Neural progenitor cell (in vitro differentiated cells): ENCODE results near the gene FNDC4.

Experiments
- CTCF ChIP-seq: fragments of 200-600 bp; sonication (generic); IDR thresholded peaks from 2 replicates; pipeline ENCODE4 v1.5.1; 2017; ENCODE audit warnings: antibody characterized with exemption, mild to moderate bottlenecking
- EZH2 ChIP-seq: fragments of 200-600 bp; sonication (generic); IDR thresholded peaks from 2 replicates; pipeline ENCODE4 v1.6.1; 2017; ENCODE audit warnings: antibody characterized with exemption, mild to moderate bottlenecking, moderate library complexity
- EZH2phosphoT487 ChIP-seq: fragments of 200-600 bp; sonication (generic); IDR thresholded peaks from 2 replicates; pipeline ENCODE4 v1.6.1; 2017; ENCODE audit warnings: antibody characterized with exemption

DNA sequence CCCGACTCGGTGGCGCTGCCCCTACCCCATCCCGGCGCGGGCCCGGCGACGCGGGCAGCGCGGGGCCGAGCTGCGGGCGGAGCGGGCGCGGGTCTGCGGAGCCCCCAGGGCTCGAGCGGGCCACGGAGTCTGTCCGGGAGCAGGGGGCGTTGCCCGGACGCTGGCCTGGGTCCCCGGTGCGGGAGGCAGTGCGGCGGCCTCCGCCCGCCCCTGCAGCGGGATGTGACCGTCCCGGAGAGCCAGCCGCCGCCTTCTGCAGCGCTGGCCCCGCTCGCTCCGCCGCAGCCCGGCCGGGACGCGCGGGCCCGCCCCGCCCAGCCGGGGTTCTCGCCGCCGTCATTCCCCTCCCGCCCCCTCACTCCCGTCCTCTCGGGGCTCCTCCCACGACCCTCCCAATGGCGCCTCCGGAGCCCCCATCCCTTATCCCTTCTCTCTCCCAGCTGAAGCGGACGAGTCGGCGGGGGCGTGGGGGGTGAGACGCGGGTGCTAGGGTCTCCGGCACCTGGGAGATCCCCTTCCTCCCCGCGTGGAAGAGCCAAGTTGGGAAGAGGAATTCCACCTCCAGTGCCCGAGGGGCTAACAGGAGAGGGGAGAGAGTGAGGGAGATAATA lies at the start of gene FNDC4:
- TF ChIP-seq CTCF (no peak), EZH2 (no peak), EZH2phosphoT487 (no peak)
